Activated CD8-positive, alpha-beta T cell treated with anti-CD3 and anti-CD28 coated beads for 36 hours (primary cell): ENCODE results near the gene TMUB1. TPM values are rescaled to one million over a fixed set of nuclear protein-coding genes. Genes with fewer than 3 reads are reported as not detected.

Experiments used
- ATAC-seq: fragments of 200-7000 bp; cut with Tn5 transposase; one replicate; pipeline ENCODE4 v1.10.0; 2021; ENCODE audit warnings: mild to moderate bottlenecking, moderate library complexity
- CTCF ChIA-PET: fragments of 350-600 bp; sonication (Branson Sonifier 250); formaldehyde crosslinking; loops from one replicate; lab custom pipeline; 2021; ENCODE audit warnings: antibody characterized with exemption; lab: Charles Lee
- POLR2A ChIA-PET: fragments of 350-600 bp; sonication (Branson Sonifier 250); formaldehyde crosslinking; loops from one replicate; lab custom pipeline; 2021; ENCODE audit warnings: antibody characterized with exemption; lab: Charles Lee
- DNase-seq: peaks from one replicate; pipeline ENCODE4 v3.0.0-alpha.2; 2020
- H3K27ac Mint-ChIP-seq: one replicate; pipeline ENCODE4 v1.8.0; 2021; ENCODE audit warnings: mild to moderate bottlenecking, mixed read lengths
- H3K27me3 Mint-ChIP-seq: one replicate; pipeline ENCODE4 v1.8.0; 2021; ENCODE audit warnings: mixed read lengths
- H3K36me3 Mint-ChIP-seq: one replicate; pipeline ENCODE4 v1.8.0; 2021; ENCODE audit warnings: low read depth, mixed read lengths
- H3K4me1 Mint-ChIP-seq: one replicate; pipeline ENCODE4 v1.8.0; 2021; ENCODE audit warnings: low read depth, mixed read lengths
- H3K4me3 Mint-ChIP-seq: one replicate; pipeline ENCODE4 v1.8.0; 2021; ENCODE audit warnings: mild to moderate bottlenecking, moderate library complexity, mixed read lengths
- H3K9me3 Mint-ChIP-seq: one replicate; pipeline ENCODE4 v1.8.0; 2021; ENCODE audit warnings: mixed read lengths
- CTCF ChIP-seq: fragments of 200-600 bp; IDR thresholded peaks from one replicate; pipeline ENCODE4 v1.8.0; 2022; ENCODE audit warnings: antibody characterized with exemption, mild to moderate bottlenecking
- intact Hi-C: fragments of 100-400 bp; cut with micrococcal nuclease; formaldehyde crosslinking; loops from one replicate; pipeline ENCODE4 v1.10.0; 2022
- total RNA-seq, 2 experiments: library from RNA; stranded (reverse); gene quantifications; one replicate each; pipeline ENCODE4 v1.2.3, GENCODE V29; 2021

The TMUB1 gene
- total RNA-seq, 2 experiments from 2014 or later: 59.7 to 64.2 TPM

DNA sequence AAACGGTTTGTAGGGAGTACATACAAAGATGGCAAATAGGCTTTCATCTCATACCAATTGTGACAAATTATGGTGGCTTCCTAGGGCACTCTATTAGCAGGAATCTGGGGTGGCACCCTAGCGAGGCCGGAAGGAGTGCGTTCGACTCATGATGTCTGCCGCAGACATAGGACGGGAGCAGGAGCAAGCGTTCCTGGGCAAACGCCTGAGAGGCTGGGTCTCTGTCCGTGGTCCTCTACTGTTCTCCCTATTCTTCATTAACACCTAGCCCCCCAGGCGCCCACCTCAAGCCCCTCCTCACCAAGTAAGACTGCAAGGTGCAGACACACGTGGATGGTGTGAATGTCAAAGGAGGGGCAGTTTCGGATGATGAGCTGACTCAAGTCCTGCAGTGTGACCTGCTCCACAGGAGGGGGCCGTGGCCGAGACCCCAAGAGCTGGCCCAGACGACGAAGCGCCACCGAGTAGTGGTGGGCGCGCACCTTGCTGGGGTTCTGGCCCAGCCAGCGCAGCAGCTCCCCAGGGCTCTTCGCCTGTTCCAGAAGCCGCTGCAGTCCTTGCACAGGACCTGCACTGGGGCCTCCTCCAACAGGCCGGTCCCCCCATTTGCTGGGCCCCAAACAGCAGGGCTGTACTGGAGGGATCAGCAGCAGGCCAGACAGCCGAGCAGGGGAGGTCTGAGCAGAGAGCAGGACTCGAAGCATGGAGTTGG, 3.9 kb downstream of the TMUB1 start:
- POLR2A ChIA-PET: interaction anchor here (1.2 to 1.7 kb wide), 2 partner anchors 13 to 19 kb away, joined by 4 to 8 read pairs; no protein-coding TSS in a partner anchor
- CTCF ChIA-PET: no interaction called here
- H3K27ac Mint-ChIP-seq: peak overlapping the region; percentile 80
- ATAC-seq: no peak
- H3K4me1 Mint-ChIP-seq: peaks cover 28% of the 10 kb centered on the region
- DNase-seq: no peak
- no peaks in the 10 kb centered on the region for H3K9me3 Mint-ChIP-seq
- H3K4me3 Mint-ChIP-seq: peak overlapping the region; percentile 83
- no peak for TF ChIP-seq CTCF
- intact Hi-C loops: no loop called here
- H3K36me3 Mint-ChIP-seq: peaks cover 21% of the 10 kb centered on the region
- H3K27me3 Mint-ChIP-seq: no peaks in the 10 kb centered on the region

GRCh38 chr7:151078233-151079040, 4.9 kb downstream of the TMUB1 start:
- peak overlapping the region; percentile 53 for H3K27ac Mint-ChIP-seq
- no peaks in the 10 kb centered on the region for H3K9me3 Mint-ChIP-seq
- DNase-seq: no peak
- no peak for TF ChIP-seq CTCF
- POLR2A ChIA-PET: interaction anchor here (0.8 to 2.1 kb wide), 6 partner anchors 10 to 20 kb away, joined by 3 to 8 read pairs (median 4); partner anchors contain the start of gene SLC4A2
- peaks cover 23% of the 10 kb centered on the region for H3K36me3 Mint-ChIP-seq
- intact Hi-C loops: no loop called here
- H3K4me1 Mint-ChIP-seq: peaks cover 28% of the 10 kb centered on the region
- no peaks in the 10 kb centered on the region for H3K27me3 Mint-ChIP-seq
- no peak for ATAC-seq
- peak overlapping the region; percentile 83 for H3K4me3 Mint-ChIP-seq
- CTCF ChIA-PET: interaction anchor here (1.3 kb wide), 1 partner anchor 60 kb away, joined by 3 read pairs; no protein-coding TSS in a partner anchor

DNA sequence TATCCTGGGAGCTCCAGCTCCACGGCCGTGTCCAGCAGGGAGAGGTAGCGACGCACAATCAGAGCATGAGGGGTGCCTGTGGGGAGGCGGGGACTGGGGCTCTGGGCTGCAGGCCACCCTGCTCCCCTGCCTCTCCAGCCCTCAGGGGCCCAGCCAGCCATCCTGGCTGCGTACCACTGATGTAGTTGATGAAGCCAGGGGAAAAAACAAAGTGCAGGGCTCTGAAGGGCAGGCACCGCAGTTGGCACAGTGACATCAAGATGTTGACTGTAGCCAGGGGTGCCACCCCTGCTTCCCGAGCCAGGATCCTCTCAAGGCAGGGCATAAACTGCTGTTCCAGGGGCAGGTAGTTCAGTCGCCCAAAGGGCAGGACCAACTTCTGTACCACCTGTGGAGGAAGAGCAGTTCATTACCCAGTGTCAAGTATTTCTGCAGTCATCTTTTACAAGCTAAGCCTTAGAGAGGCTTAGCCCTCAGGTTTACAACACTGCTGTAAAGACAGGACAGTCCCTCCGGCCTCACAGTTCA, 5.5 kb downstream of the TMUB1 start:
- CTCF ChIA-PET: interaction anchor here (1.1 to 1.3 kb wide), 3 partner anchors 10 to 67 kb away, joined by 3 to 5 read pairs (median 3); no protein-coding TSS in a partner anchor
- no peak for TF ChIP-seq CTCF
- no peaks in the 10 kb centered on the region for H3K9me3 Mint-ChIP-seq
- peaks cover 23% of the 10 kb centered on the region for H3K36me3 Mint-ChIP-seq
- H3K27ac Mint-ChIP-seq: peak overlapping the region; percentile 53
- H3K27me3 Mint-ChIP-seq: no peaks in the 10 kb centered on the region
- DNase-seq: no peak
- intact Hi-C loops: no loop called here
- ATAC-seq: no peak
- peak overlapping the region; percentile 18 for H3K4me3 Mint-ChIP-seq
- H3K4me1 Mint-ChIP-seq: peaks cover 26% of the 10 kb centered on the region
- POLR2A ChIA-PET: interaction anchor here (0.5 to 2.1 kb wide), 6 partner anchors 10 to 19 kb away, joined by 3 to 8 read pairs (median 4); partner anchors contain the start of gene SLC4A2

GRCh38 chr7:151076863-151077704, 6.2 kb downstream of the TMUB1 start:
- no peak overlapping the region for H3K4me3 Mint-ChIP-seq
- POLR2A ChIA-PET: interaction anchor here (0.5 to 2.1 kb wide), 6 partner anchors 8 to 26 kb away, joined by 3 to 7 read pairs (median 3); no protein-coding TSS in a partner anchor

More at GRCh38 chr7:151076863-151077704, 6.2 kb downstream of the TMUB1 start:
- CTCF ChIA-PET: interaction anchor here (1.0 to 1.3 kb wide), 6 partner anchors 10 to 67 kb away, joined by 3 to 5 read pairs (median 3); no protein-coding TSS in a partner anchor
- Mint-ChIP-seq H3K27ac (no peak overlapping the region), H3K27me3 (no peaks in the 10 kb centered on the region), H3K4me1 (peaks cover 21% of the 10 kb centered on the region), H3K36me3 (peaks cover 23% of the 10 kb centered on the region), H3K9me3 (no peaks in the 10 kb centered on the region)
- DNase-seq: no peak
- peak; percentile 50 for TF ChIP-seq CTCF
- ATAC-seq: no peak
- intact Hi-C loops: no loop called here
